HL-60 (cell line): ENCODE measurements around the gene DNAJC19.

Experiments used
- CTCF ChIP-seq: IDR thresholded peaks from one replicate; pipeline ENCODE4 v1.5.1; 2011; ENCODE audit warnings: low read length, control low read depth, inconsistent platforms; ENCODE audit not compliant: insufficient read depth
- POLR2AphosphoS5 ChIP-seq: IDR thresholded peaks from 2 replicates; pipeline ENCODE4 v1.6.1; 2012; ENCODE audit warnings: low read depth
- REST ChIP-seq: IDR thresholded peaks from 2 replicates; pipeline ENCODE4 v1.6.1; 2012; ENCODE audit warnings: low read depth; ENCODE audit not compliant: insufficient replicate concordance
- SPI1 ChIP-seq: IDR thresholded peaks from 2 replicates; pipeline ENCODE4 v1.6.1; 2012; ENCODE audit warnings: low read depth, mild to moderate bottlenecking, borderline replicate concordance

GRCh38 chr3:180947761-180948390 lies 41.7 kb downstream of the DNAJC19 start:
- TF ChIP-seq CTCF, result no peak
- no peak for TF ChIP-seq POLR2AphosphoS5
- no peak for TF ChIP-seq REST
- TF ChIP-seq SPI1, result no peak
